Fibroblast of lung (primary cell): ENCODE data around the gene ITGBL1. TPM values are rescaled to one million over a fixed set of nuclear protein-coding genes. Genes with fewer than 3 reads are reported as not detected.

Source experiments
- DNase-seq, 2 donors: peaks; one replicate each; pipeline versions ENCODE4 v3.0.0 to v3.0.0-alpha.2; 2010; ENCODE audit warnings: low read depth in 2 of 2
- H2AFZ ChIP-seq: 2 replicates; pipeline ENCODE4 v1.5.1; 2012; ENCODE audit warnings: low read length, control low read depth, inconsistent platforms
- H3K27ac ChIP-seq: 2 replicates; pipeline ENCODE4 v1.5.1; 2011; ENCODE audit warnings: low read length, control low read depth; ENCODE audit not compliant: insufficient read depth
- H3K27me3 ChIP-seq: 2 replicates; pipeline ENCODE4 v1.5.1; 2011; ENCODE audit warnings: mild to moderate bottlenecking, low read length; ENCODE audit not compliant: control insufficient read depth, insufficient read depth
- H3K36me3 ChIP-seq: 2 replicates; pipeline ENCODE4 v1.5.1; 2011; ENCODE audit warnings: low read length; ENCODE audit not compliant: control insufficient read depth, insufficient read depth
- H3K4me1 ChIP-seq: 2 replicates; pipeline ENCODE4 v1.5.1; 2011; ENCODE audit warnings: low read length; ENCODE audit not compliant: control insufficient read depth, insufficient read depth; ENCODE audit errors: extremely low read depth
- H3K4me2 ChIP-seq: 2 replicates; pipeline ENCODE4 v1.5.1; 2011; ENCODE audit warnings: low read length, control low read depth; ENCODE audit not compliant: insufficient read depth; ENCODE audit errors: extremely low read depth
- H3K4me3 ChIP-seq, 4 experiments: fragments of 200-600 bp in 1 of 4; sonication (generic) in 1 of 4; replicated peaks in 1 of 4; 2 replicates each; pipeline ENCODE4 v1.5.1; 2011 to 2016; ENCODE audit warnings: low read length in 4 of 4, low read depth in 3 of 4, mild to moderate bottlenecking in 3 of 4, control low read depth in 2 of 4, inconsistent platforms in 1 of 4, mixed read lengths in 1 of 4; ENCODE audit not compliant: insufficient read depth in 1 of 4; ENCODE audit errors: control extremely low read depth in 1 of 4
- H3K79me2 ChIP-seq: 2 replicates; pipeline ENCODE4 v1.5.1; 2012; ENCODE audit warnings: mild to moderate bottlenecking, low read length, inconsistent platforms; ENCODE audit not compliant: control insufficient read depth, insufficient read depth
- H3K9ac ChIP-seq: 2 replicates; pipeline ENCODE4 v1.5.1; 2011; ENCODE audit warnings: mild to moderate bottlenecking, low read length, control low read depth; ENCODE audit not compliant: insufficient read depth
- H3K9me3 ChIP-seq: 2 replicates; pipeline ENCODE4 v1.5.1; 2012; ENCODE audit warnings: low read depth, low read length; ENCODE audit not compliant: control insufficient read depth, insufficient read depth
- H4K20me1 ChIP-seq: 2 replicates; pipeline ENCODE4 v1.5.1; 2011; ENCODE audit warnings: low read length; ENCODE audit not compliant: control insufficient read depth, insufficient read depth; ENCODE audit errors: extremely low read depth
- CTCF ChIP-seq, 2 donors: IDR thresholded peaks in 1 of 2; conservative IDR thresholded peaks in 1 of 2; 1 replicate in 1 of 2; 2 replicates in 1 of 2; pipeline ENCODE4 v1.5.1; 2011 to 2012; ENCODE audit warnings: low read length in 2 of 2, control low read depth in 1 of 2, inconsistent platforms in 1 of 2, low read depth in 1 of 2, mild to moderate bottlenecking in 1 of 2
- EZH2 ChIP-seq: IDR thresholded peaks from 2 replicates; pipeline ENCODE4 v1.5.1; 2012; ENCODE audit warnings: low read length, control low read depth, mild to moderate bottlenecking; ENCODE audit errors: missing control alignments
- polyA plus RNA-seq, 2 donors: library from polyadenylated mRNA; depleted of rRNA in 1 of 2; stranded (reverse) in 1 of 2; unstranded in 1 of 2; fragments of >200 nt; gene quantifications; 2 replicates each; pipeline ENCODE4 v1.2.1, GENCODE V29; 2011 to 2012; ENCODE audit warnings: missing spikeins in 1 of 2
- total RNA-seq: library from RNA; depleted of rRNA; stranded (reverse); fragments of >200 nt; gene quantifications from 2 replicates; pipeline ENCODE4 v1.2.1, GENCODE V29; 2014

ITGBL1 gene
- total and polyA plus RNA-seq, 2 donors (not counting 1 experiment from before 2014, with no cell fraction given): 45.1 to 87.4 TPM

GRCh38 chr13:101691341-101691860 is 238.9 kb downstream of the ITGBL1 start:
- no peak overlapping the region for H3K27ac ChIP-seq
- peaks cover 4% of the 10 kb centered on the region for H3K4me1 ChIP-seq
- no peaks in the 10 kb centered on the region for H3K36me3 ChIP-seq
- H3K4me3 ChIP-seq: no peak overlapping the region
- H4K20me1 ChIP-seq: no peaks in the 10 kb centered on the region
- H3K9ac ChIP-seq: no peak overlapping the region
- H3K9me3 ChIP-seq: no peaks in the 10 kb centered on the region
- H3K79me2 ChIP-seq: no peaks in the 10 kb centered on the region
- peak in 1 of 2 donors; percentile 9 for DNase-seq
- TF ChIP-seq CTCF (conservative IDR thresholded peaks at IDR 0.05 in 1 of 2, IDR thresholded peaks at IDR 0.05 in 1 of 2; ENCODE audit: low read depth in 1 of 2, low read length in 2 of 2) (no peak), EZH2 (no peak)
- no peak overlapping the region for H2AFZ ChIP-seq
- no peaks in the 10 kb centered on the region for H3K27me3 ChIP-seq
- H3K4me2 ChIP-seq: no peak overlapping the region

- no peak for DNase-seq
- Histone ChIP-seq H3K9me3 (no peaks in the 10 kb centered on the region), H3K4me3 (no peak overlapping the region), H3K9ac (no peak overlapping the region), H2AFZ (no peak overlapping the region), H3K27me3 (no peaks in the 10 kb centered on the region), H3K36me3 (no peaks in the 10 kb centered on the region), H4K20me1 (no peaks in the 10 kb centered on the region), H3K4me2 (no peak overlapping the region), H3K79me2 (no peaks in the 10 kb centered on the region), H3K4me1 (peaks cover 6% of the 10 kb centered on the region), H3K27ac (no peak overlapping the region)
- no peak for TF ChIP-seq EZH2
- no peak for TF ChIP-seq CTCF (conservative IDR thresholded peaks at IDR 0.05 in 1 of 2, IDR thresholded peaks at IDR 0.05 in 1 of 2; ENCODE audit: low read depth in 1 of 2, low read length in 2 of 2)
Observed at GRCh38 chr13:101695870-101696516, 243.5 kb downstream of the ITGBL1 start.

- Histone ChIP-seq H3K79me2 (no peaks in the 10 kb centered on the region), H3K27me3 (no peaks in the 10 kb centered on the region), H4K20me1 (no peaks in the 10 kb centered on the region), H3K4me2 (no peak overlapping the region), H3K4me1 (peaks cover 2% of the 10 kb centered on the region), H3K4me3 (no peak overlapping the region), H3K9me3 (no peaks in the 10 kb centered on the region), H2AFZ (no peak overlapping the region), H3K27ac (no peak overlapping the region), H3K36me3 (no peaks in the 10 kb centered on the region), H3K9ac (no peak overlapping the region)
- no peak for DNase-seq
- no peak for TF ChIP-seq CTCF (conservative IDR thresholded peaks at IDR 0.05 in 1 of 2, IDR thresholded peaks at IDR 0.05 in 1 of 2; ENCODE audit: low read depth in 1 of 2, low read length in 2 of 2)
- TF ChIP-seq EZH2: no peak
Observed at GRCh38 chr13:101697745-101698144, 245.3 kb downstream of the ITGBL1 start.
